Mucosa of stomach (tissue), 1 donor: ENCODE measurements around the gene TAF8.

ENCODE experiments used
- H3K27me3 ChIP-seq: one replicate; pipeline ENCODE4 v1.7.0; 2013; ENCODE audit warnings: mild to moderate bottlenecking, low read length; ENCODE audit not compliant: control insufficient read depth, insufficient read depth
- H3K36me3 ChIP-seq: one replicate; pipeline ENCODE4 v1.7.0; 2013; ENCODE audit warnings: low read length; ENCODE audit not compliant: control insufficient read depth, insufficient read depth
- H3K4me1 ChIP-seq: one replicate; pipeline ENCODE4 v1.7.0; 2013; ENCODE audit warnings: mild to moderate bottlenecking, low read length; ENCODE audit not compliant: control insufficient read depth, insufficient read depth
- H3K4me3 ChIP-seq: one replicate; pipeline ENCODE4 v1.7.0; 2013; ENCODE audit warnings: low read length
- H3K9ac ChIP-seq: one replicate; pipeline ENCODE4 v1.7.0; 2013; ENCODE audit warnings: mild to moderate bottlenecking, low read length, moderate library complexity
- H3K9me3 ChIP-seq: one replicate; pipeline ENCODE4 v1.7.0; 2013; ENCODE audit warnings: mild to moderate bottlenecking, low read length, moderate library complexity; ENCODE audit not compliant: control insufficient read depth
- donor health status: Pancreatic carcinoma.

The TAF8 gene

GRCh38 chr6:42095776-42096541 lies 45.6 kb downstream of the TAF8 start:
- H3K36me3 ChIP-seq, result no peaks in the 10 kb centered on the region
- peaks cover 56% of the 10 kb centered on the region for H3K4me1 ChIP-seq
- H3K9ac ChIP-seq, result no peak overlapping the region
- no peaks in the 10 kb centered on the region for H3K27me3 ChIP-seq
- H3K4me3 ChIP-seq, result no peak overlapping the region
- H3K9me3 ChIP-seq, result no peaks in the 10 kb centered on the region

GRCh38 chr6:42099340-42100028 lies 49.2 kb downstream of the TAF8 start:
- Histone ChIP-seq H3K27me3 (no peaks in the 10 kb centered on the region), H3K4me3 (no peak overlapping the region), H3K4me1 (peaks cover 84% of the 10 kb centered on the region), H3K36me3 (peaks cover 9% of the 10 kb centered on the region), H3K9me3 (no peaks in the 10 kb centered on the region), H3K9ac (peak overlapping the region; percentile 50)

- peak overlapping the region; percentile 50 for H3K9ac ChIP-seq
- H3K9me3 ChIP-seq, result no peaks in the 10 kb centered on the region
- H3K4me1 ChIP-seq, result peaks cover 90% of the 10 kb centered on the region
- H3K36me3 ChIP-seq, result peaks cover 9% of the 10 kb centered on the region
- no peaks in the 10 kb centered on the region for H3K27me3 ChIP-seq
- no peak overlapping the region for H3K4me3 ChIP-seq
Measured at GRCh38 chr6:42100029-42100901, 49.9 kb downstream of the TAF8 start.

- peaks cover 9% of the 10 kb centered on the region for H3K36me3 ChIP-seq
- peak overlapping the region; percentile 55 for H3K9ac ChIP-seq
- H3K9me3 ChIP-seq, result no peaks in the 10 kb centered on the region
- H3K4me3 ChIP-seq, result no peak overlapping the region
- peaks cover 90% of the 10 kb centered on the region for H3K4me1 ChIP-seq
- H3K27me3 ChIP-seq, result no peaks in the 10 kb centered on the region
Measured at GRCh38 chr6:42101186-42101657, 50.9 kb downstream of the TAF8 start.

GRCh38 chr6:42103216-42103615 lies 52.9 kb downstream of the TAF8 start:
- no peaks in the 10 kb centered on the region for H3K9me3 ChIP-seq
- H3K4me3 ChIP-seq, result no peak overlapping the region
- peak overlapping the region; percentile 60 for H3K9ac ChIP-seq
- H3K4me1 ChIP-seq, result peaks cover 82% of the 10 kb centered on the region
- peaks cover 9% of the 10 kb centered on the region for H3K36me3 ChIP-seq
- H3K27me3 ChIP-seq, result no peaks in the 10 kb centered on the region

- H3K9ac ChIP-seq, result peak overlapping the region; percentile 60
- H3K4me3 ChIP-seq, result no peak overlapping the region
- peaks cover 77% of the 10 kb centered on the region for H3K4me1 ChIP-seq
- peaks cover 9% of the 10 kb centered on the region for H3K36me3 ChIP-seq
- no peaks in the 10 kb centered on the region for H3K9me3 ChIP-seq
- no peaks in the 10 kb centered on the region for H3K27me3 ChIP-seq
Measured at GRCh38 chr6:42103753-42104094, 53.4 kb downstream of the TAF8 start.

- peaks cover 72% of the 10 kb centered on the region for H3K4me1 ChIP-seq
- no peaks in the 10 kb centered on the region for H3K9me3 ChIP-seq
- peak overlapping the region; percentile 60 for H3K9ac ChIP-seq
- H3K36me3 ChIP-seq, result peaks cover 9% of the 10 kb centered on the region
- no peaks in the 10 kb centered on the region for H3K27me3 ChIP-seq
- H3K4me3 ChIP-seq, result no peak overlapping the region
Measured at GRCh38 chr6:42104095-42104803, 53.9 kb downstream of the TAF8 start.

- no peaks in the 10 kb centered on the region for H3K9me3 ChIP-seq
- H3K4me3 ChIP-seq, result no peak overlapping the region
- H3K4me1 ChIP-seq, result peaks cover 67% of the 10 kb centered on the region
- H3K9ac ChIP-seq, result peak overlapping the region; percentile 60
- no peaks in the 10 kb centered on the region for H3K27me3 ChIP-seq
- peaks cover 9% of the 10 kb centered on the region for H3K36me3 ChIP-seq
Measured at GRCh38 chr6:42104804-42105125, 54.4 kb downstream of the TAF8 start.

- Histone ChIP-seq H3K4me3 (no peak overlapping the region), H3K9ac (no peak overlapping the region), H3K36me3 (peaks cover 9% of the 10 kb centered on the region), H3K9me3 (no peaks in the 10 kb centered on the region), H3K4me1 (peaks cover 62% of the 10 kb centered on the region), H3K27me3 (no peaks in the 10 kb centered on the region)
Measured at GRCh38 chr6:42105156-42105648, 54.9 kb downstream of the TAF8 start.

- no peaks in the 10 kb centered on the region for H3K9me3 ChIP-seq
- no peak overlapping the region for H3K4me3 ChIP-seq
- peaks cover 9% of the 10 kb centered on the region for H3K36me3 ChIP-seq
- H3K4me1 ChIP-seq, result peaks cover 57% of the 10 kb centered on the region
- H3K27me3 ChIP-seq, result no peaks in the 10 kb centered on the region
- H3K9ac ChIP-seq, result no peak overlapping the region
Measured at GRCh38 chr6:42105709-42106108, 55.4 kb downstream of the TAF8 start.

GRCh38 chr6:42106112-42107023 lies 56.0 kb downstream of the TAF8 start:
- H3K4me3 ChIP-seq, result no peak overlapping the region

More at GRCh38 chr6:42106112-42107023, 56.0 kb downstream of the TAF8 start:
- Histone ChIP-seq H3K27me3 (no peaks in the 10 kb centered on the region), H3K9ac (no peak overlapping the region), H3K9me3 (no peaks in the 10 kb centered on the region), H3K36me3 (peaks cover 9% of the 10 kb centered on the region), H3K4me1 (peaks cover 51% of the 10 kb centered on the region)
